HG03439 (cell line): Measurements from ENCODE around the gene TBC1D24.

Experiments used
- ATAC-seq: cut with Tn5 transposase; IDR thresholded peaks from one replicate; pipeline ENCODE4 v1.9.1; 2021; ENCODE audit warnings: mild to moderate bottlenecking, moderate library complexity; ENCODE audit not compliant: unreplicated experiment

The TBC1D24 gene

GRCh38 chr16:2514333-2515179, 39.6 kb downstream of the TBC1D24 start:
- no peak for ATAC-seq

GRCh38 chr16:2515180-2515851, 40.4 kb downstream of the TBC1D24 start:
- no peak for ATAC-seq

- no peak for ATAC-seq
Observed at GRCh38 chr16:2516391-2517240, 41.7 kb downstream of the TBC1D24 start.

- ATAC-seq, result no peak
Observed at GRCh38 chr16:2517954-2518605, 43.2 kb downstream of the TBC1D24 start.

GRCh38 chr16:2518823-2519710, 44.1 kb downstream of the TBC1D24 start:
- no peak for ATAC-seq

- ATAC-seq, result no peak
Observed at GRCh38 chr16:2519711-2520080, 44.8 kb downstream of the TBC1D24 start.

- peak; percentile 43 for ATAC-seq
Observed at GRCh38 chr16:2520097-2520783, 45.3 kb downstream of the TBC1D24 start, which contains the start of gene AMDHD2. Gene AMDHD2 (plus strand): TSS chr16:2520371. CDS start chr16:2520459, 88 bp downstream.

- no peak for ATAC-seq
Observed at GRCh38 chr16:2520784-2521531, 46.0 kb downstream of the TBC1D24 start.

- ATAC-seq, result no peak
Observed at GRCh38 chr16:2523801-2524231, 48.9 kb downstream of the TBC1D24 start.

GRCh38 chr16:2524339-2524938, 49.5 kb downstream of the TBC1D24 start:
- ATAC-seq, result no peak

GRCh38 chr16:2526135-2526534, 51.2 kb downstream of the TBC1D24 start:
- ATAC-seq, result no peak

GRCh38 chr16:2527071-2527783, 52.3 kb downstream of the TBC1D24 start:
- no peak for ATAC-seq

- ATAC-seq, result no peak
Observed at GRCh38 chr16:2527784-2528100, 52.8 kb downstream of the TBC1D24 start.

- ATAC-seq, result no peak
Observed at GRCh38 chr16:2528161-2529060, 53.5 kb downstream of the TBC1D24 start.

- no peak for ATAC-seq
Observed at GRCh38 chr16:2529061-2529931, 54.4 kb downstream of the TBC1D24 start.
